ENCODE results near the gene SGMS1. TPM values are rescaled to one million over a fixed set of nuclear protein-coding genes. Genes with fewer than 3 reads are reported as not detected.
A peak's percentile ranks its signal among the peaks of the same experiment; 100 is the strongest.

Gene SGMS1
- total and polyA plus RNA-seq, 2 donors (not counting 1 experiment from before 2014, with no cell fraction given): 10.0 to 43.5 TPM

GRCh38 chr10:50540826-50541122 is 83.0 kb downstream of the SGMS1 start:
- H4K20me1 ChIP-seq (ENCODE audit: control insufficient read depth, insufficient read depth, low read length, poor library complexity, severe bottlenecking): peaks cover 36% of the 10 kb centered on the region
- ATAC-seq (ENCODE audit: low read depth): no peak
- H3K4me1 ChIP-seq (ENCODE audit: control insufficient read depth in 2 of 2, insufficient read depth in 2 of 2, low read length in 2 of 2): peaks cover 45 to 46% of the 10 kb centered on the region in 2 donors
- Mint-ChIP-seq H3K4me1 (peaks cover 67% of the 10 kb centered on the region), H3K4me3 (peak overlapping the region; percentile 63), H3K27me3 (no peaks in the 10 kb centered on the region), H3K9me3 (ENCODE audit: insufficient read depth) (no peaks in the 10 kb centered on the region), H3K27ac (no peak overlapping the region)
- CTCF ChIA-PET: no interaction called here
- TF ChIP-seq CTCF (IDR thresholded peaks at IDR 0.05): no peak
- TF ChIP-seq EZH2 (IDR thresholded peaks at IDR 0.05; ENCODE audit: borderline replicate concordance, insufficient read depth, low read depth, low read length, poor library complexity, severe bottlenecking): no peak
- DNase-seq: no peak
- H3K4me2 ChIP-seq (replicated peaks; ENCODE audit: low read depth, low read length, poor library complexity, severe bottlenecking): peak overlapping the region; percentile 28
- POLR2A ChIA-PET: no interaction called here
- intact Hi-C loops (cut with micrococcal nuclease): no loop called here
- peaks cover 0 to 3% of the 10 kb centered on the region in 2 experiments for H3K36me3 ChIP-seq (replicated peaks in 1 of 2; ENCODE audit: control extremely low read depth in 1 of 2, control insufficient read depth in 1 of 2, extremely low read depth in 1 of 2, insufficient read depth in 2 of 2, low read length in 1 of 2)
- no peak overlapping the region for H3K27ac ChIP-seq (ENCODE audit: low read length in 2 of 2)
- no peak overlapping the region for H3K4me3 ChIP-seq (ENCODE audit: control extremely low read depth in 1 of 5, extremely low read depth in 1 of 5, insufficient read depth in 1 of 5, low read depth in 2 of 5, low read length in 4 of 5)
- H3K9me3 ChIP-seq (ENCODE audit: control extremely low read depth in 1 of 3, control insufficient read depth in 2 of 3, insufficient read depth in 1 of 3, low read length in 2 of 3): no peaks in the 10 kb centered on the region
- no CpG with 5 or more reads among the region's 1 CpG for WGBS (ENCODE audit: insufficient coverage)
- no peak overlapping the region for H3K9ac ChIP-seq (ENCODE audit: low read length)
- peak overlapping the region; percentile 4 for H2AFZ ChIP-seq (ENCODE audit: insufficient read depth, low read depth, low read length, poor library complexity, severe bottlenecking)
- H3K27me3 ChIP-seq (replicated peaks in 1 of 4; ENCODE audit: control extremely low read depth in 1 of 4, control insufficient read depth in 3 of 4, insufficient read depth in 4 of 4, low read length in 3 of 4): no peaks in the 10 kb centered on the region
- H3K79me2 ChIP-seq (ENCODE audit: control insufficient read depth, insufficient read depth, low read length): peaks cover 72% of the 10 kb centered on the region

- Histone ChIP-seq H3K9ac (ENCODE audit: low read length) (no peak overlapping the region), H4K20me1 (ENCODE audit: control insufficient read depth, insufficient read depth, low read length, poor library complexity, severe bottlenecking) (peaks cover 32% of the 10 kb centered on the region), H2AFZ (ENCODE audit: insufficient read depth, low read depth, low read length, poor library complexity, severe bottlenecking) (peak overlapping the region; percentile 4), H3K4me1 (ENCODE audit: control insufficient read depth in 2 of 2, insufficient read depth in 2 of 2, low read length in 2 of 2) (peaks cover 45% of the 10 kb centered on the region in 2 donors), H3K9me3 (ENCODE audit: control extremely low read depth in 1 of 3, control insufficient read depth in 2 of 3, insufficient read depth in 1 of 3, low read length in 2 of 3) (no peaks in the 10 kb centered on the region), H3K4me2 (replicated peaks; ENCODE audit: low read depth, low read length, poor library complexity, severe bottlenecking) (peak overlapping the region; percentile 28), H3K4me3 (ENCODE audit: control extremely low read depth in 1 of 5, extremely low read depth in 1 of 5, insufficient read depth in 1 of 5, low read depth in 2 of 5, low read length in 4 of 5) (peak overlapping the region in 1 of 5 experiments; percentile 4), H3K27ac (ENCODE audit: low read length in 2 of 2) (no peak overlapping the region), H3K27me3 (replicated peaks in 1 of 4; ENCODE audit: control extremely low read depth in 1 of 4, control insufficient read depth in 3 of 4, insufficient read depth in 4 of 4, low read length in 3 of 4) (no peaks in the 10 kb centered on the region), H3K36me3 (replicated peaks in 1 of 2; ENCODE audit: control extremely low read depth in 1 of 2, control insufficient read depth in 1 of 2, extremely low read depth in 1 of 2, insufficient read depth in 2 of 2, low read length in 1 of 2) (peaks cover 0 to 3% of the 10 kb centered on the region in 2 experiments), H3K79me2 (ENCODE audit: control insufficient read depth, insufficient read depth, low read length) (peaks cover 72% of the 10 kb centered on the region)
- ChIA-PET POLR2A (no interaction called here), CTCF (no interaction called here)
- Mint-ChIP-seq H3K27ac (peak overlapping the region; percentile 24), H3K9me3 (ENCODE audit: insufficient read depth) (no peaks in the 10 kb centered on the region), H3K4me3 (peak overlapping the region; percentile 63), H3K4me1 (peaks cover 62% of the 10 kb centered on the region), H3K27me3 (no peaks in the 10 kb centered on the region)
- intact Hi-C loops (cut with micrococcal nuclease): no loop called here
- WGBS (ENCODE audit: insufficient coverage): 20% methylated on average over 2 of the region's 3 CpGs
- TF ChIP-seq EZH2 (IDR thresholded peaks at IDR 0.05; ENCODE audit: borderline replicate concordance, insufficient read depth, low read depth, low read length, poor library complexity, severe bottlenecking) (no peak), CTCF (IDR thresholded peaks at IDR 0.05) (no peak)
- ATAC-seq (ENCODE audit: low read depth) (no peak), DNase-seq (peak; percentile 33)
These were observed 83.5 kb downstream of the SGMS1 start for GRCh38 chr10:50540069-50540825.
